Measurements from ENCODE around the gene PRKG1.
"Not testable (repeated sequence)": the region's sequence is repeated elsewhere in the genome, so short reads cannot be mapped to it uniquely, and the experiment has no call there.

PRKG1 gene

DNA sequence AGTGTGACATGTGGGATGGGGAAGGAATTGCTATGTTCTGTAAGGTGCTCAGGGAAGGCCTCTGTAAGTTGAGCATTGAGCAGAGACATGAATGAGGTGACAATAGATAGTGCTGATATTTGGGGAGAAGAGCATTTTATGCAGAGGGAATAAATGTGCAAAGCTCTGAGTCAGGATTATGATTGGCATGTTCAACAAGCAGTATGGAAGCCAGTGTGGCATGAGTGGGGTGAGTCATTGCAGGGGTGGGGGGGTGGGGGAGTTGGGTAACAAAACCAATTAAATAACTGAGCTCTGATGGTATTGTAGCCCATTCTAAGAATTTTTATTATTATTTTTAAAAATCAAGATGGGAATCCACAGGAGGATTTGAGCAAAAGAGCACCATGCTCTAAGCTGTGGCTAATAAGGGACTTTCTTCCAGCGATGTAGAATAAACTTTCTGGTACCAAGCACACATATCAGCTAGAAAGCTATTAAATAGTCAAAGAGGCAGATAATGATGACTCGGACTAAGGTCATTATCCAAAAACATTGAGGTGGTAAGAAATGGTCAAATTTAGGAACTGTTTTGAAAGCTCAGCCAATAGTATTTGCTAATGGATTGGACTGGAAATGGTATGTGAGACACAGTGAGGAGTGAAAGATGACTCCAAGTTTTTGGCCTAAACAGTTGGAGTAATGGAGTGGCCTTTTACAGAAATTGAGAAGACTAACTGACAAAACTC, 96.4 kb downstream of the PRKG1 start:
- DNase-seq (ENCODE audit: low spot score) = no peak

- DNase-seq (ENCODE audit: low spot score) = no peak
Observed at GRCh38 chr10:51171946-51172345, 97.7 kb downstream of the PRKG1 start.

- no peak for DNase-seq (ENCODE audit: low spot score)
Observed at GRCh38 chr10:51176976-51177695, 102.8 kb downstream of the PRKG1 start.

DNA sequence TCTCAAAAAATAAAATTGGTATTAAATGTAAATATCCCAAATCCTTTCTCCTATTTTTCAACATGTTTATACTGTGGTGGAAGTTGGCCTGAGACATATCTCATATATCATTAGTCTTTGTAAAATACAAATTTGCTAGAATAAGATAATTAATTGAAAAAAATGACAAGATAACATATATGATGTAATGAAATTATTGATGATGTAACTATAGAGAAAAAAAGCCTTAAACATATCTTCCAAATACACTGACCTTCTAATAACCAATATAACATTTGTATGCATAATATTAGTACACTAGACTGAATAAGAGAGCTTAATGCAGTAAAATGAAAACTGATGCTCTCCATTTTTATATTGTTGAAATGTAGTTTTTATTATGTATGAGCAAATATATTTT, 104.3 kb downstream of the PRKG1 start:
- no peak for DNase-seq (ENCODE audit: low spot score)

DNA sequence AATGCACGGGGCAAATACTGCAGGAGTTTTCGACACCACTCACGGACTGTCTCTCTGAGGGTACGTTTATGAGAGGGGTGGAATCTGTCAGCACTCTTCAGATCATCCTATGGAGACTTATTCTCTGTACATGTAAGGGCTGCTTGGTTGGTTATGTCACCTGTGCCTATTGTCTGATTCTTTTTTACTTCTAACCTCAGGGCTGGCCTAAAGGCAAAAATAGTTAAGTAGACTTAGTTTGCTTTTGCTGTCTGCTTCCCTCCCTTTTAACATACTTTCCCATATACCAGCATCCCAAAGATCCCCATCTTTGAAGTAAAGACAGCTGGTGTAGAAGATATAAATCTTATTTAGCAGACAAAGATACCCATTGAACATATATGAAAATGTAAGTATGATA, 105.9 kb downstream of the PRKG1 start:
- DNase-seq (ENCODE audit: low spot score) = no peak

- DNase-seq (ENCODE audit: low spot score) = no peak
Observed at GRCh38 chr10:51183783-51184182, 109.5 kb downstream of the PRKG1 start.

- DNase-seq (ENCODE audit: low spot score) = no peak
Observed at GRCh38 chr10:51186361-51186760, 112.1 kb downstream of the PRKG1 start.

DNA sequence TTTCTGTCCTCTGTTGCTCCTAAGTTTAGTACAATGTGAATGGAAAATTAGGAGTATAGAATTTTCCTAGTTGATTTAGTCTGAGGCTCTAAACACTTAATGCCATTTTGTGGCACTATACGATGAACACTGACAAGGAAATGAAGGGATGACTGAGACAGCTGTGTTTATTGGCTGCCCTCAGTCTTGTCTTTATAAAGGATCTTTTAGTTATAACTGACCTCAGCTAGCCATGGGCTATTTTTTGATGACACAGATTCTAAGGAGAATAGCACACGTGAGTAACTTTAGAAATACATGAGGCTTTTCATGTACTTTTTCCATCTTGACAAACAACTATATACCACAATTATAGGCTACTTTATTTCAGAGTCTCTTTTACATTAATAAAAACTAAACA, 113.7 kb downstream of the PRKG1 start:
- DNase-seq (ENCODE audit: low spot score) = peak; percentile 17

DNA sequence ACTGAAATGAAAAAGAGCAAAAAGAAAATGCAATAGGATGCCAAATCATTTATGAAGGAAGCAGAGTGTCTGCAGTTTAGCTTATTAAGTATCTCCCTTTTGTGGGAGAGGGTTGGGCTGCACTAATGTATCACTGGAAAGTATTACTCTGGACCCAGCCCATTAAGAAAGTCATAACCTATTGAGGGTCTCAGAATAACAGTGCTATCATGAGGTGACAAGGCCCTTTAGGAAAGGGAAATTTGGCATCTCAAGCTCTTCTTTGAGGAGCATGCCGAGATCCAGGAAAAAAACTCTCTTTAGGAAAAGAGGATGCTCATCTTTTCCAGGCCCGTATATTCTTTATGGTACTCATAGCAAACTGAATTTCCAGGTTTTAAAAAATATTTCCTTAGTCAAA, 114.6 kb downstream of the PRKG1 start:
- DNase-seq (ENCODE audit: low spot score) = no peak

- DNase-seq (ENCODE audit: low spot score) = no peak
Observed at GRCh38 chr10:51196508-51197175, 122.4 kb downstream of the PRKG1 start.

DNA sequence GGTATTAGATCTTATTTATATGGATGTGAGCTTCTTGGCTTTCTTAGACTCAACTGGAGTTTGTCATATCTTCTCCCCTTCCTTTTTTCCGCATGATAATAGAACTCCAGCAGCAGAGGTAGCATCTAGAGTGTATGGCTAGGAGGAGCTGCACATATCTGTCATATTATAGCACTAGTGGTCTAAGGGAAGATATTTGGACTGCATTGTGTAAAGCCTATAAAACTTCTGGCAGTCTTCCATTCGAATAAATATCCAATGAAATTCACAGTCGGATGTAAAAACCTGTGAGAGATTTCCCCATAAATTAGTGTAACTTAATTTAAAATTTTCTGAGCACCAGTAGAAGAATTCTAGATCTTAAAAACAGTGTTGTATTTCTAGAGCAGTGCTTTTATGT, 123.9 kb downstream of the PRKG1 start:
- no peak for DNase-seq (ENCODE audit: low spot score)

- DNase-seq (ENCODE audit: low spot score) = no peak
Observed at GRCh38 chr10:51201947-51202346, 127.7 kb downstream of the PRKG1 start.

GRCh38 chr10:51203359-51203758, 129.1 kb downstream of the PRKG1 start:
- DNase-seq (ENCODE audit: low spot score) = no peak

GRCh38 chr10:51204066-51204465, 129.8 kb downstream of the PRKG1 start:
- DNase-seq (ENCODE audit: low spot score) = no peak

DNA sequence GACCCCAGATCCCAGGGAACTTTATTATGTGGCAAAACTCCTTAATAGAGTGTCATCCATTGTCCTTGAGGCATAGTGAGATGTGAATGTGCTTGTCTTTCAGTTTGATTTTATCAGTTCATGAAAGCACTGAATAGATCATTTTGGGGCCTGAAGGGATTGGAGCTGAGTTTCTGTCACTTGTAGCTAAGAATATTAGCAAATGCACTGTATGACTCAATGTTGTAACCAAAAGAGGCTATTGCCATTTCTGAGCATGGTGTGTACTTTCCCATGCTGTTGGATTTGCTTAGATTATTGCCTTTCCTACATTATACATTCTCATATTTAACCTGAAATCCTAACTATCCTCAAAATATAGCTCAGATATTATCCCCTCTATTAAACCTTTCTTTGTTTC, 130.4 kb downstream of the PRKG1 start:
- DNase-seq (ENCODE audit: low spot score) = no peak

- DNase-seq (ENCODE audit: low spot score) = no peak
Observed at GRCh38 chr10:51206500-51206899, 132.2 kb downstream of the PRKG1 start.

DNA sequence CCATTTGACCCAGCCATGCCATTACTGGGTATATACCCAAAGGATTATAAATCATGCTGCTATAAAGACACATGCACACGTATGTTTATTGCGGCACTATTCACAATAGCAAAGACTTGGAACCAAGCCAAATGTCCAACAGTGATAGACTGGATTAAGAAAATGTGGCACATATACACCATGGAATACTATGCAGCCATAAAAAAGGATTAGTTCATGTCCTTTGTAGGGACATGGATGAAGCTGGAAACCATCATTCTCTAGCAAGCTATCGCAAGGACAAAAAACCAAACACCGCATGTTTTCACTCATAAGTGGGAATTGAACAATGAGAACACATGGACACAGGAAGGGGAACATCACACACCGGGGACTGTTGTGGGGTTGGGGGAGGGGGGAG, 138.7 kb downstream of the PRKG1 start:
- DNase-seq (ENCODE audit: low spot score) = not testable (repeated sequence)

- no peak for DNase-seq (ENCODE audit: low spot score)
Observed at GRCh38 chr10:51214207-51215196, 140.2 kb downstream of the PRKG1 start.

GRCh38 chr10:51215951-51216834, 141.9 kb downstream of the PRKG1 start:
- no peak for DNase-seq (ENCODE audit: low spot score)

- no peak for DNase-seq (ENCODE audit: low spot score)
Observed at GRCh38 chr10:51217505-51217904, 143.2 kb downstream of the PRKG1 start.

DNA sequence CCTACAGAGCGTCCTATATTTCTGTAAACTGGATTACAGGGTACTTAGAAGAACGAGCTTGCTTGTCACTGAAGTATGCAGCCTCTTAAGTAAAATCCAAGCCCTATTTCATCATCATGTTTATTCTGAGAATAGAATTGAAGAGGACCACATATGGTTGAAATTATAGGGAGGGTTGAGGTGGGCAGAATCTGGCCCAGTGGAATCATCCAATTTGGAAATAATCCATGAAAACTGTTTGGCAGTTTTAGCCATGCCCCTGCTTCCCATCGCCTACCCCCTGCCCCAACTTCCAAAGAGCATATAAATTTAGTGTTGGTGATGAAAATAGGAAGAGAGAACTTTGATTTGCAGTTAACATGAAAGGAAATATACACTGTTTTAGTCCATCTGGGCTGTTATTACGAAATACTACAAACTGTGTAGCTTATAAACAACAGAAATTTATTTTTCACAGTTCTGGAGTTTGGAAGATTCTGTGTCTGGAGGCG, 150.4 kb downstream of the PRKG1 start:
- DNase-seq (ENCODE audit: low spot score) = no peak

Data from COLO829 (cell line).